SK-N-SH treated with all-trans-retinoic acid at 6 μM for 48 hours (cell line): ENCODE data around the gene KHDRBS1.

Experiments used
- ARNTL ChIP-seq: fragments of 450-650 bp; formaldehyde crosslinking; IDR thresholded peaks from 2 replicates; pipeline ENCODE4 v1.5.0; 2020; ENCODE audit warnings: low read depth, mild to moderate bottlenecking, moderate library complexity, borderline replicate concordance
- BACH2 ChIP-seq: fragments of 250-450 bp; sonication (Bioruptor Pico); IDR thresholded peaks from 2 replicates; pipeline ENCODE4 v1.9.0; 2021; ENCODE audit warnings: mild to moderate bottlenecking, borderline replicate concordance
- CREB5 ChIP-seq: fragments of 250-450 bp; sonication (Bioruptor Pico); IDR thresholded peaks from 2 replicates; pipeline ENCODE4 v1.5.1; 2020; ENCODE audit warnings: low read depth, mild to moderate bottlenecking, moderate library complexity
- GLIS3 ChIP-seq: fragments of 250-450 bp; sonication (Bioruptor Pico); IDR thresholded peaks from 2 replicates; pipeline ENCODE4 v1.5.0; 2020; ENCODE audit warnings: mild to moderate bottlenecking, moderate library complexity
- ISL1 ChIP-seq: fragments of 250-450 bp; sonication (Bioruptor Pico); IDR thresholded peaks from 2 replicates; pipeline ENCODE4 v2.1.2; 2022; ENCODE audit warnings: mild to moderate bottlenecking, moderate library complexity
- PATZ1 ChIP-seq: fragments of 250-450 bp; sonication (Bioruptor Pico); IDR thresholded peaks from 2 replicates; pipeline ENCODE4 v1.8.0; 2020; ENCODE audit warnings: mild to moderate bottlenecking, moderate library complexity, borderline replicate concordance
- POU6F1 ChIP-seq: fragments of 250-450 bp; sonication (Bioruptor Pico); IDR thresholded peaks from 2 replicates; pipeline ENCODE4 v1.8.0; 2021; ENCODE audit warnings: low read depth, mild to moderate bottlenecking, moderate library complexity, borderline replicate concordance
- RARB ChIP-seq: fragments of 250-450 bp; sonication (Bioruptor Pico); IDR thresholded peaks from 2 replicates; pipeline ENCODE4 v1.8.0; 2021; ENCODE audit warnings: mild to moderate bottlenecking, moderate library complexity
- TCF4 ChIP-seq: fragments of 250-450 bp; sonication (Bioruptor Pico); IDR thresholded peaks from 2 replicates; pipeline ENCODE4 v1.8.0; 2021; ENCODE audit warnings: mild to moderate bottlenecking, moderate library complexity, borderline replicate concordance
- ZC3H10 ChIP-seq: fragments of 250-450 bp; sonication (Bioruptor Pico); IDR thresholded peaks from 2 replicates; pipeline ENCODE4 v1.5.1; 2021; ENCODE audit warnings: mild to moderate bottlenecking, moderate library complexity
- ZFP30 ChIP-seq: fragments of 450-650 bp; formaldehyde crosslinking; IDR thresholded peaks from 2 replicates; pipeline ENCODE4 v1.5.0; 2022; ENCODE audit warnings: mild to moderate bottlenecking, moderate library complexity
- ZNF8 ChIP-seq: fragments of 450-650 bp; formaldehyde crosslinking; IDR thresholded peaks from 2 replicates; pipeline ENCODE4 v1.5.0; 2020; ENCODE audit warnings: mild to moderate bottlenecking, moderate library complexity

GRCh38 chr1:32051706-32052105 is 38.0 kb downstream of the KHDRBS1 start:
- TF ChIP-seq POU6F1 (CRISPR knock-in tag) (no peak), PATZ1 (CRISPR knock-in tag) (no peak), ZNF8 (no peak), BACH2 (CRISPR knock-in tag) (no peak), ARNTL (CRISPR knock-in tag) (no peak), ZC3H10 (CRISPR knock-in tag) (no peak), ISL1 (CRISPR knock-in tag) (no peak), CREB5 (CRISPR knock-in tag) (no peak), RARB (CRISPR knock-in tag) (no peak), TCF4 (CRISPR knock-in tag) (no peak), ZFP30 (CRISPR knock-in tag) (no peak), GLIS3 (CRISPR knock-in tag) (no peak)
